C4-2B (cell line): ENCODE data around the gene BAIAP3.

Source experiments
- CTCF ChIP-seq: fragments of 450-650 bp; conservative IDR thresholded peaks from 2 replicates; pipeline ENCODE4 v1.5.1; 2017; ENCODE audit warnings: mild to moderate bottlenecking
- ZFX ChIP-seq: fragments of 450-650 bp; IDR thresholded peaks from 2 replicates; pipeline ENCODE4 v1.6.1; 2017

- TF ChIP-seq CTCF (no peak), ZFX (no peak)
Measured at GRCh38 chr16:1299868-1300203, 33.6 kb upstream of the BAIAP3 start.
